ENCODE results near the gene SUB1.
"Not testable (repeated sequence)": the region's sequence is repeated elsewhere in the genome, so short reads cannot be mapped to it uniquely, and the experiment has no call there.

The SUB1 gene

GRCh38 chr5:32566319-32567111 lies 18.8 kb upstream of the SUB1 start:
- no peak for DNase-seq

DNA sequence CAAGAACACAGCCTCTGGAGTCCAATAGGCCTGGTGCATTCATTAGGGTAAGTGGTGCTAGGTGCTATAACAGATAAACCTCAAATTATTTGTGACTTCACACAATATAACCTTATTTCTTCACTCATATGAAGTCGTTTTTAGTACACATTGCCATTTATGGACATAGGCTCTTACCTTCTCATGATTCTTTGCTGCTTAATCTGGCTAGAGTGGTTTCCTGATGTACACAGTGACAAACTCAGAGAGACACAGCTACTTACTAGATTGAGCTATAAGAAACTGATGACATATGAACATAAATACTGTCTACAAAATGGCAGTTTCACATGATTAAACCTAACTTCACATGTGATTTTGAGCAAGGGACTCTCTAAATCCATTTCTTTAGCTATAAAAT lies 14.2 kb upstream of the SUB1 start:
- DNase-seq = no peak

GRCh38 chr5:32572778-32573480 lies 12.4 kb upstream of the SUB1 start:
- DNase-seq = no peak

GRCh38 chr5:32573481-32573854 lies 11.9 kb upstream of the SUB1 start:
- DNase-seq = not testable (repeated sequence)

DNA sequence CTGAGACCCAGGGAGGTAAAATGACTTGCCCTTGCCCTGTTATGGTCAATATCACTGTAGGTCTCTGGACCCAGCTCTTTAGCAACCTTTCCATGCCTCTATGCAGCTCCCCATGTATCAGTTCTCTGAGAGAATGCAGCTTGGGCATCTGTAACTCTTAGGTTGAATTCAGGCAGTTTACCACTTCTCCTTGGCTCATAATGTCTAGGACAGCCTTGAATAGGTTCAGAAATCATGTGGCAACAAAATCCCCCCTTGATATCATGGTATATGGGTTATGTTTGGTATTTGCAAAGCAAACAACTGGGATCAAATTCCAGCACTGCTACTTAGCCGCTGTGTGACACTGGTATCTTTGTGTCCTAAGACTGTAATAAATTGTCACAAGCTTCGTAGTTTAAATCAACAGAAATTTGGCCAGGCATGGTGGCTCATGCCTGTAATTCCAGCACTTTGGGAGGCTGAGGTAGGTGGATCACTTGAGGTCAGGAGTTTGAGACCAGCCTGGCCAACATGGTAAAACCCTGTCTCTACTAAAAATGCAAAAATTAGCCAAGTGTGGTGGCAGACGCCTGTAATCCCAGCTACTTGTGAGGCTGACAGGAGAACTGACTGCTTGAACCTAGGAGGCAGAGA lies 10.7 kb upstream of the SUB1 start:
- DNase-seq = no peak

- no peak for DNase-seq
These were observed 7.0 kb upstream of the SUB1 start for GRCh38 chr5:32578363-32578762.

- no peak for DNase-seq
These were observed 6.6 kb upstream of the SUB1 start for GRCh38 chr5:32578764-32579163.

- DNase-seq = no peak
These were observed 4.2 kb upstream of the SUB1 start for GRCh38 chr5:32581010-32581785.

GRCh38 chr5:32583582-32584232 lies 1.6 kb upstream of the SUB1 start:
- DNase-seq = peak; percentile 14

DNA sequence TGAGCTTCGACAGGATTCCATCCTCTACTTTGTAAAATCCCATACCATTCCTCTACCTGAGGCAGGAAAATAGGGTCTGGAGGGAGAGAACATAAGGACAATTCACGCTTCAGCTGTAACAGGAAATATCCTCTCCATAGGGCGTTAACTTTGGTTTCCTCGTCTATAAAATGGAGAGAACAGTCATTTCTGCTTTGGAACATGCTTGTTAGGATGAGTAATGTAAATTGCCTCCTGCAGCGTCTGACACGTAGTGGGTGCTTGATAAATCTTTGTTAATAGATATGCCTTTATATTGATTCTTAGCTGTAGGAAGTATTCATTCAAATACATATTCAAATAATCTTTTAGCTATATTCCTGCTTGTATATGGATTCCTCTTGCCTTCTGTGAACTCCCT lies 711 bp upstream of the SUB1 start:
- no peak for DNase-seq

- DNase-seq = no peak
These were observed 273 bp upstream of the SUB1 start for GRCh38 chr5:32585122-32585445.

GRCh38 chr5:32586276-32586599 lies 881 bp downstream of the SUB1 start:
- DNase-seq = no peak

DNA sequence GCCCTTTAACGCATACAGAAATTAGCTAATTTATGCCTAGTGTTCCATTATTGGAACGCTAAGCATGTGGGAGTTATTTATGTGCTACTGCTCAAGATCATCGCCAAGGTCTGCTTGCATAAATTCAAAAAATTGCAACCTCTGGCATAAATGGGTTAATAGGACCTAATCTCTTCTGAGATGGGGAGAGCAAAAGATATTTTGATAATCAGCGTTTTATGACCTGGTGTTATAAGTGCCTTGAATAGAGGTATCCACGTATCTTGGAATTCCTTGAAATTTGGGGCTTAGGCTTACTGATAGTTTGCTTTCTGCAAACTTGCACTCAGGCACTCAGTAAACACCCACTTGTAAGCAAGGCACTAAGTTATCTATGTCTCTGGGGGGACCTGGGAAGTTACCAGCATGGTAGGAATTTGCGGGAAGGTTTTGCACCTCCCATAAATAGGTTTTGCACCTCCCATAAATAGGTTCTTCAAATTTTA lies 1.8 kb downstream of the SUB1 start:
- DNase-seq = no peak

DNA sequence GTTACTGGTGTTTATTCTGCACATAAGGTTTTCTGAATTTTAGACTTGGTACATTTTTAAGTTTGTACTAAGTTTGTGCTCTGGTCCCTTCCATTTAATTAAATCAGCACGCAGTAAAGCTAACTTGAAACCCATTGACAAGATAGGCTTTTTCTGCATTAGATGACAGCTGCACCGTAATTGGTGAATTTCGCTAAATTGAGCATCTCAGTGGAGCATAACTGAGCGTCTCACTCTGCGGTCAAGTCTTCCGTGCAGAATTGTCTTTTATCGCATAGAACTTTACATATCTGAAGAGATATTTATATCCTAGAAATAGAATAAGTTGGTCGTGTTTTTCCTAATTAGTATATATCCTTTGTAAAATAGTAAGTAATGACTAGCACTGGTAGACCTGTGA lies 4.1 kb downstream of the SUB1 start:
- DNase-seq = no peak

GRCh38 chr5:32589942-32590869 lies 4.8 kb downstream of the SUB1 start:
- no peak for DNase-seq

- DNase-seq = no peak
These were observed 9.8 kb downstream of the SUB1 start for GRCh38 chr5:32595118-32595517.

GRCh38 chr5:32597041-32597629 lies 11.8 kb downstream of the SUB1 start:
- DNase-seq = no peak

DNA sequence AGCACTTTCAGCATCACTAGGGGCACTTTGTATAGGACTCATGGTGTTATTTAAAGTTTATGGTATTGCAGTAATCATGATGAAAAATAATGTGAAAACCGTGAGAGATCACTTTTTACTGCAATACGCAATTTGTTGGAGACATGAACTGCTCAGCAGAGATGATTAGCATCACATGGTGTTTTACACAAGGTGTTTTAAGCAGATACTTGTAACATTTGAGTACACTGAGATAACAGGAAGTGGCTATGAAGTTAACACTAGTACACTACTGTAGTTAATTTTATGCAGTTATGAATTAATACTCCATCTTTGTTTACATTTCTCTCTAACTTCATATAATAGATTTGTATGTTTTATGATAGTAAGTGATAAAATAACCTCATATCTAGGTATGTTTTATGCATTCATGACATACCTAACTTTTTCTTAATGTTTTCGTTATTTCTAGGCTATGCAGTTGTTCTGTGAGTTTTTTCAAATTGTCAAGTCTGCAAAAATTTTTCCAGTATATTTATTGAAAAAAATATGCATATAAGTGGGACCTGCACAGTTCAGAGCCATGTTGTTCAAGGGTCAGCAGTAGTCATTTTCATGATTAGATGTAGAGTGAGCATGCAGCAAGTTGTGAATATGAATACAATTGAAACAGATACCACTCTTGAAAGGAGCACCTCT lies 13.0 kb downstream of the SUB1 start:
- DNase-seq = no peak

- DNase-seq = no peak
These were observed 13.7 kb downstream of the SUB1 start for GRCh38 chr5:32598997-32599549.

DNA sequence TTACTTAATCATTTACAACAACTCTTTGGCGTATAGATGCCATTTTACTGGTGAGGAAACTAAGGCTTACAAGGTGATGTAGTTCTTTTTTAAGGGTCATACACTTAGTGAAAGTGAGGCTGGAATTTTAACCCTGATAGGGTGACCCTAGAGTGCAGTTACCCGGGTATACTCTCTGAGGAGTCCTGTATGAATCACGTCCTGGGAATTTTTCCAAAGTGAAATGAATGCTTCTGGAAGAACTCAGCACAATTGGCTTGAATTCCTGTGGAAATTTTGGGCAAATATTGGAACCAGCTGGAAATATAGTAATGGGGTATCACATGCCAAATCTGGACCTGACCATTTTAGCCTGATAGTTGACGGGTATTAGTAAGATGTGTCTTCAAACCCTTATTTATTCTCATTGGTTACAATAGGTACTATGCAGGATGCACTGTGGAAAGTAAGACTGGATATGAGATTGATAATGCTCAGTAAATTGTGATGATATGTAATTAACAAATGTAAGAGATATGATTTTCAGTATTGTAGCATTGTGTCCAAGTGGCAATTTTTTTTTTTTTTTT lies 14.8 kb downstream of the SUB1 start:
- DNase-seq = no peak
